Fibroblast of skin of left quadriceps (primary cell): Measurements from ENCODE around the gene PRR19.
"Not testable (repeated sequence)": the region's sequence is repeated elsewhere in the genome, so short reads cannot be mapped to it uniquely, and the experiment has no call there.

Source experiments
- DNase-seq, 2 experiments: peaks; one replicate each; pipeline ENCODE4 v3.0.0-alpha.2; 2013; ENCODE audit warnings: low read depth in 2 of 2

The PRR19 gene, protein sequence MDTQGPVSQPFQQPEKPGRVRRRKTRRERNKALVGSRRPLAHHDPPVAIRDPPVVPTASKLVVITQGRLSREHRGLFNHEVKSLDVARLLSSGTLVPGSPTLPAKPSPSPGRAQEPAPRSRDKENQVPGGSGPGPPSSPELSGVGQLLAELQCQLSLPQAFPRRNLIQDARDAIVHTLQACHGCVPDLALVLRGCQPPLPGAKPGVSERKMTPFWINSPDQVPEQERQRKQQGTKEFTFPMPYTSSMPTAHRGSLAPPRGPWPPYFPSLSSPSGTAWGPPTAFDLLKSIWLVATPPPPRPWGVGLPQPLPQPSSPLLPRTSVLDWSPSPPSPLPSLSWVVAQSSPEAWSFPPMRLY

DNA sequence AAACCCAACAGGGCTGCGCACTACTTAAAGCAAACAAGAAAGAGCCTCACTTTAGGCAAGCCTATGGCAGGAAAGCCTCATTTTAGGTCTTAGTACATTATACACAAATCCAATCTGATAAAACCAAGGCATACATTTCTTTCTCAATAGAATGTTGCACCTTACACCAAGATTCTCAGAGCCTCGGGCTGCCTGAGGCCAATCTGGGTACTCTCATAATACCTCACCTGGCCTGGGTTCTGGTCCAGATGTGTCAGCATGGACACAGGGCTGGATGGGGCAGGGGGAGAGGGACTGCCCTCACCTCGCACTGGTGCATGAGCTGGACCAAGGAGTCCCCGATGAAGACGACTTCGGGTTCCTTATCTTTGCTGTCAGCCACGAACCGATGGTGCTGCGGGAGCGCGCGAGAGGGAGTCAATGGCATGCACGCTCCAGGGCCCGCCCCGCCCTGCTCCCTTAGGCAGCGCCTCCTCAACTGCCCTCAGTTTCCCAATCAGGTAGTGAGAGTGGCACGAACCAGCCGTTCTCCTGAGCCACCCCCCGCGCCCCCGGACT is at the start of gene PRR19:
Gene PRR19, plus strand, starts transcription at position 487 of the 558 bp plus-strand sequence. CDS start 7,453 bp downstream, outside the sequence.
- DNase-seq: no peak

DNA sequence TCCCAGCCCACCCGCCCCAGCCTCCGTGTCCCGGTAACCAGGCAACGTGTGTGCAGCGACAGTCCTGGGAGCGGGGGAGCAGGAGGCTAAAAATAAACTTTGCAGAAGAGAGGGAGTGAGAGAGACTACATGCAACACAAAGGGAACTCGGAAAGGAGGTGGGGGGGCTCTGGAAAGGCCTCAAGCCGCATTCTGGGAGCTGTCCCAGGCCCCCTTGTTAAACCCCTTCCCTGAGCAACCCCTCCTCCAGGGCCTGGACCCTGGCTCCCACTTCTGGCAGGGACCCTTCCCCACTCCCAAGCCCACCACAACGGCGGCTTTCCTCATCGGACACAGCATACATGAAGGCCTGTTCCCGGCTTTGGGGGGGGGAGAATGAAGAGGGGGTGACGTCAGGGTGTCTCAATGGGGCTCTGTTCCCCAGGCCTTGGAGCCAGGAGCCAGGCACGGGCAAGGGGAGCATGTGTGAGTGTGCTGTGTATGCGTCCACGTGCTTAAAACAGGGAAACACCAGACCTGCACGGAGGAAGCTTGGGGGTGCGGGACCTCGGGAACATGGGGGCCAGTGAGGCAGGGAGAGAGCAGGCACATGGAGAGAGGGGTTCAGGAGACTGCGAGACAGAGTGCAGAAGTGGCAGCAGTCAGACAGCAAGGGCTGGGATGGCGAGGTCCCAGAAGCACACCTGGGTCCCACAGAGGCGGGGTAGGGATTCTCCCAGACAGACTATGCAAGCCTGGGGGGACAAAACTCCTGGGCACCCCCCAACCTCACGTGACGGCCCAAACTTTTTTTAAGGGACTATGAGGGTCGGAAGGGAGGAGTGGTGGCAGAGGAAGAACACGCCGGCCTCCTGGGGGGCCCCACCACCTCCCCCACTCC is 49.3 kb upstream of the PRR19 start:
- no peak for DNase-seq

- no peak for DNase-seq
These were observed 48.5 kb upstream of the PRR19 start for GRCh38 chr19:42253245-42254088.

- no peak for DNase-seq
These were observed 47.7 kb upstream of the PRR19 start for GRCh38 chr19:42254089-42254849.

GRCh38 chr19:42254850-42255765 is 46.8 kb upstream of the PRR19 start, which contains the start of gene ERF:
Gene ERF (minus strand): TSS chr19:42255128. CDS start chr19:42254999, 129 bp downstream.
- peak; percentile 75 to 81 for DNase-seq

- no peak for DNase-seq
These were observed 45.9 kb upstream of the PRR19 start for GRCh38 chr19:42255766-42256745.

GRCh38 chr19:42257842-42258241 is 44.1 kb upstream of the PRR19 start:
- DNase-seq: not testable (repeated sequence)

GRCh38 chr19:42261763-42262162 is 40.2 kb upstream of the PRR19 start:
- DNase-seq: no peak

- DNase-seq: not testable (repeated sequence)
These were observed 35.8 kb upstream of the PRR19 start for GRCh38 chr19:42266105-42266504.

- DNase-seq: not testable (repeated sequence)
These were observed 34.9 kb upstream of the PRR19 start for GRCh38 chr19:42266928-42267603.

- no peak for DNase-seq
These were observed 34.2 kb upstream of the PRR19 start for GRCh38 chr19:42267644-42268141.

DNA sequence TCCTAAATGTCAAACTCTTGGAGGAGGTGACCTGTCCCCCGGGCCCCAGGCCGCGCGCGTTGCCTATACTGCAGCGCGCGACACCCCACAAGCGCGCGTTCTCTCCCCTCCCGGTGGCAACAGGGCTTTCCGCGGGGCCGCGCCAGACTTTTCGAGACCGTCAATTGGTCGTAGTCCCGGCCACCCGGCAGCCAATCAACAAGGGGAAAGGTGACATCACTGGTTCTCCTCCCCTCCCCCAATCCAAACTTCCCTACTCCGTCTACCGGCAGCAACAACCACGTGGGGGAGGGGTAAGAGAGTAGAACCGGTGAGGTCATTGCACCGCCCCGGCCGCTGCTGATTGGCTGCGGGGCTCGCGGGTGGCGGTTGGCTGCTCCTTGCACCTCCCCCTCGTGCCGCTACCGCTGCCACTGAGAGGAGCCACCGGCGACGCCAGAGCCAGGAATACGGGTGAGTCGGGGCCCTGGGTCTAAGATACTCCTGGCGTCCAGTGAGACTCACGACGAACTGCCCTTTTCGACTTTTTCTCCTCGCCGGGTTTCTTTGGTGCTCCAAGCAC is 33.7 kb upstream of the PRR19 start:
- peak; percentile 99 for DNase-seq

DNA sequence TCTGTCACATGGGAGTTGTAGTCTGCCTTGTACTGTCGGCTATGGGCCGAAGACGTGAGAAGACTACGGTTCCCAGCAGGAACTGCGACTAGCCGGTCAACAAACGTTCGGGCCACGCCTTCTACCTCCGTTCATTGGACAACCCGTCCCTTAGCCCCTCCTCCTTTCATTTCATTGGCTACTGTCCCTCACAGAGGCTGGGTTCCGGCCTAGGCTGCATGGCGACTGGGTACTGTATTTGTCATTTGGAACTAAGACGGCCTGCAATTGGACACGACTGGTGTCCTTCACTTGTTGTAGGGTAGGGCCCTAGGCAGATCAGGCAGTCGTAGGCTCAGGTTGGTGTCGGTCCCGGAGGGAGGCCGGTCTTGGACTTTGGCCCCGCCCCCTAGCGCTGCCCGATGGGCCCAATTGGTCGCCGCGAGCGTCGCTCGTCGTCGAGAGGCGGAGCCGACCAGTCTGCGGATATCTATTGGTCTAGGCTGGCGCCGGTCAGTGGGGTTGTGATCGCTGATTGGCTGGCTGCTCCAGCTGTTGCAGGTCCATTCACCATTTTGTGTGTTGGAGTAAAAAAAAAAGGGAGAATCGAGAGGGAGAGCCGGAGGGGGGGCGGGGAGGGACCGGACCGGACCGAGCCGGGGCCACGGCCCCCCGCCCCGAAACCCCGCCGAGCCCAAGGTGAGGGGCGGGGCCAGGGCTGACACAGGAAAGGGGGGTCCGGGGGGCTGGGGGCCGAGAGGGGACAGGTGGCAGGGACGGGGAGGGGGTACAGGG is 33.0 kb upstream of the PRR19 start, which contains the start of gene CIC:
Gene CIC, plus strand, starts transcription at position 549 of the 774 bp plus-strand sequence. CDS start 2,532 bp downstream, outside the sequence.
- DNase-seq: peak; percentile 100

DNA sequence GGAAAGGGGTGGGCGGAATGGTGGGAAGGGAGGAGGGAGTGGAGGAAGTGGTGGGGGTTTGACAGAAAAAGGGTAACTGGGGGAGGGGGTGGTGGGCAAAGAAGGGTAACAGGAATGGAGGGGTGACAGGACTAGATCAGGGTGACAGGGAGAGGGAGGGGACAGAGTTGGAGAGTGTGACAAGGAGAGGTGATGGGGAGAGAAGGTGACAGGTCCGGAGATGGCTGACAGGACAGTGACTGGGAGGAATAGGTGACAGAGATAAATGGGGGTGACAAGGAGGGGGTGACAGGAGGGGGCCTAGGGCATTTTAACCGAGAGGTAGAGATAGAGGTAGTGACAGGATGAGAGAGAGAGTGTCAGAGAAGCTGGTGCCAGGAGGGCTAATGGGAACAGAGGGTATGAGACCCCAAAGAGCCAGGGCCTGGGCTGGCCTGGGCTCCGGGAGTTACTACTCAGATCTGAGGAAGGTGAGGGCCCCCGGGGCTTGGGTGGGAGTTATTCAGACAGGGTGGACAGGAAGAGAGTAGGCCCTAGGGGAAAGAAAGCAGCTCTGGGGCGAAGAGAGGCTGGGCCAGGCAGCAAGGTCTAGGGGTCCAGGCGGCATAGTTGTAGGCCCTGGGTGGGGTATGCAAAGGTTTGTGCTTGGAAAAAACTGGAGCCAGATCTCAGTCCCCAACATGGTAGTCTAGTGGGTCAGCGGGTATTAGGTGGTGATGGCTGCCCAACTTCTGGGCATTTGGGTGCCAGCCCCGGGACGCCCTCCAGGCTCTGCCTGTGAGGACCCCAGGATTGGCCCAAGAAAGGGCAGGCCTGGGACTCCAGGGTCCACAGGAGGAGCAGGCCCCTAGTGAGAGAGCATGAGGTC is 32.2 kb upstream of the PRR19 start:
- DNase-seq: no peak

DNA sequence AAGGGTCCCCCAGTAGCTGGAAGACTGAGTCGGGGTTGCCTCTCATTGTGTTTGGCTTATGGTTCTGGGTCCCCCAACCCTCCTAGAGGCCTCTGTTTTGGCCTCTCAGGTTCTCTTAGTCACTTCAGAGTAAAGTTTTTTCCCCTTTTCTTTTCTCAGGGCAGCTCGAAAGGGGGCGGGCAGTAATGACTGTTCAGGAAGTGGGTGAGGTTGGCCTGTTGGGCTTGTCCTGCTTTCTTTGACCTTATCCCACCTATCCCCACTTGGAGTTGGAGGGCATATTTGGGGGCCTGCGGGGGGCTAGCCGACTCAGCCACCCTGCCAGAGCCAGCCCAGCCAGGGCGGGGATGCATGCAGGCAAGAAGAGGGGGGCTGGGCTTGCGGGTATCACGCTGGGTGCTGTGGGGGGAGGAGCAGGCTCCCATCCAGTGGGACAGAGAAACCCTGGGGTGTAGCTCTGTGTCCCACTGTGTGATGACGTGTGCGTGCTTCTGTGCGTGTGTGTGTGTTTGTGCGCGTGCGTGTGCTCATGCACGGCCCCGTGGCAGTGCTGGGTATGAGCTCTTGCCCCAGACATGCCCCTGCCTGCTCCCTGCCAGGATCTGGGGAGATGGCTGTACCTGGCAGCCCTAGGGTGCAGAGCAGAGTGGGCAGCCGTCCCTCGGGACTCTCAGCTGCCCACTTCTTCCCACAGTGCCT is 31.4 kb upstream of the PRR19 start:
- DNase-seq: no peak
